ENCODE data around the gene ITGB3. TPM values are rescaled to one million over a fixed set of nuclear protein-coding genes. Genes with fewer than 3 reads are reported as not detected.

Gene ITGB3
- total and polyA plus RNA-seq, 9 of the 15 experiments (the other 6 are each of a cell fraction or from before 2014, with no cell fraction given) = 0.08 to 2.6 (median 0.62) TPM; not detected in 1

DNA sequence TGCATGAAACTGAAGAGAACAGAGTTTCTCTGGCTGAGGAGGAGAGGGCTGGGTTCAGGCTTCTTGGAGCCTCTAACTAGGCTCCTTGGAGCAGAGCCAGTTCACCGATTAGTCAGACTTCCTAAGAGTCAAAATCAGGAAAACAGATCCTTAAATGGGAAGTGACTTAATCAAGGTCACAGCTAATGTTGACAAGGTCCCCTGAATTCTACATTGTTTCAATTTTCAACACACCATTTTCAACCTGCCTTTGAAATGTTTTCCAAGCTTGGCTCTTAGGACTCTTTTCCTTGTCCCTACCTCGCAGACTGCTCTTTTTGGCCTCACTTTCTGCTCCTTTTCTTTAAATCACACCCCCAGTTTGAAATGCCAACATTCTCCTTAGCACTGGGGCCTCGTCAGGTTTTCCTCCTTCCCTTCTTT, 28.2 kb upstream of the ITGB3 start (continued):
- TF ChIP-seq ZNF232 (CRISPR knock-in tag; IDR thresholded peaks at IDR 0.05) (no peak), PPARD (CRISPR knock-in tag; IDR thresholded peaks at IDR 0.05) (no peak), NFIC (IDR thresholded peaks at IDR 0.05) (peak; percentile 80), FOSL1 (tag; conservative IDR thresholded peaks at IDR 0.05) (peak; percentile 82), ASH1L (IDR thresholded peaks at IDR 0.05; ENCODE audit: borderline replicate concordance, low read depth, partially characterized antibody) (no peak), NONO (IDR thresholded peaks at IDR 0.05; ENCODE audit: low read depth in 2 of 2, low read length in 1 of 2) (no peak), MYBL2 (IDR thresholded peaks at IDR 0.05; ENCODE audit: low read depth) (no peak), MYBL2 (CRISPR knock-in tag; IDR thresholded peaks at IDR 0.05; ENCODE audit: borderline replicate concordance) (no peak), MAFG (tag; conservative IDR thresholded peaks at IDR 0.05) (no peak), ZNF121 (CRISPR knock-in tag; conservative IDR thresholded peaks at IDR 0.05) (no peak), ZNF165 (CRISPR knock-in tag; IDR thresholded peaks at IDR 0.05; ENCODE audit: borderline replicate concordance) (no peak), SMAD2 (IDR thresholded peaks at IDR 0.05; ENCODE audit: low read depth, low read length) (no peak), ZNF584 (CRISPR knock-in tag; IDR thresholded peaks at IDR 0.05; ENCODE audit: low read depth) (no peak), MAFF (IDR thresholded peaks at IDR 0.05; ENCODE audit: low read length) (no peak)
- TF ChIP-seq, protein P1, sequence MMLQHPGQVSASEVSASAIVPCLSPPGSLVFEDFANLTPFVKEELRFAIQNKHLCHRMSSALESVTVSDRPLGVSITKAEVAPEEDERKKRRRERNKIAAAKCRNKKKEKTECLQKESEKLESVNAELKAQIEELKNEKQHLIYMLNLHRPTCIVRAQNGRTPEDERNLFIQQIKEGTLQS (IDR thresholded peaks at IDR 0.05) = peak; percentile 42; the same call in 1 of the 2 replicates
- TF ChIP-seq, protein P1 (CRISPR knock-in tag; conservative IDR thresholded peaks at IDR 0.05) = no peak
- TF ChIP-seq, protein P2, sequence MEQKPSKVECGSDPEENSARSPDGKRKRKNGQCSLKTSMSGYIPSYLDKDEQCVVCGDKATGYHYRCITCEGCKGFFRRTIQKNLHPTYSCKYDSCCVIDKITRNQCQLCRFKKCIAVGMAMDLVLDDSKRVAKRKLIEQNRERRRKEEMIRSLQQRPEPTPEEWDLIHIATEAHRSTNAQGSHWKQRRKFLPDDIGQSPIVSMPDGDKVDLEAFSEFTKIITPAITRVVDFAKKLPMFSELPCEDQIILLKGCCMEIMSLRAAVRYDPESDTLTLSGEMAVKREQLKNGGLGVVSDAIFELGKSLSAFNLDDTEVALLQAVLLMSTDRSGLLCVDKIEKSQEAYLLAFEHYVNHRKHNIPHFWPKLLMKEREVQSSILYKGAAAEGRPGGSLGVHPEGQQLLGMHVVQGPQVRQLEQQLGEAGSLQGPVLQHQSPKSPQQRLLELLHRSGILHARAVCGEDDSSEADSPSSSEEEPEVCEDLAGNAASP (IDR thresholded peaks at IDR 0.05) = no peak
- TF ChIP-seq, protein P3, sequence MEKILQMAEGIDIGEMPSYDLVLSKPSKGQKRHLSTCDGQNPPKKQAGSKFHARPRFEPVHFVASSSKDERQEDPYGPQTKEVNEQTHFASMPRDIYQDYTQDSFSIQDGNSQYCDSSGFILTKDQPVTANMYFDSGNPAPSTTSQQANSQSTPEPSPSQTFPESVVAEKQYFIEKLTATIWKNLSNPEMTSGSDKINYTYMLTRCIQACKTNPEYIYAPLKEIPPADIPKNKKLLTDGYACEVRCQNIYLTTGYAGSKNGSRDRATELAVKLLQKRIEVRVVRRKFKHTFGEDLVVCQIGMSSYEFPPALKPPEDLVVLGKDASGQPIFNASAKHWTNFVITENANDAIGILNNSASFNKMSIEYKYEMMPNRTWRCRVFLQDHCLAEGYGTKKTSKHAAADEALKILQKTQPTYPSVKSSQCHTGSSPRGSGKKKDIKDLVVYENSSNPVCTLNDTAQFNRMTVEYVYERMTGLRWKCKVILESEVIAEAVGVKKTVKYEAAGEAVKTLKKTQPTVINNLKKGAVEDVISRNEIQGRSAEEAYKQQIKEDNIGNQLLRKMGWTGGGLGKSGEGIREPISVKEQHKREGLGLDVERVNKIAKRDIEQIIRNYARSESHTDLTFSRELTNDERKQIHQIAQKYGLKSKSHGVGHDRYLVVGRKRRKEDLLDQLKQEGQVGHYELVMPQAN (IDR thresholded peaks at IDR 0.05; ENCODE audit: borderline replicate concordance) = no peak
- TF ChIP-seq, protein P4, sequence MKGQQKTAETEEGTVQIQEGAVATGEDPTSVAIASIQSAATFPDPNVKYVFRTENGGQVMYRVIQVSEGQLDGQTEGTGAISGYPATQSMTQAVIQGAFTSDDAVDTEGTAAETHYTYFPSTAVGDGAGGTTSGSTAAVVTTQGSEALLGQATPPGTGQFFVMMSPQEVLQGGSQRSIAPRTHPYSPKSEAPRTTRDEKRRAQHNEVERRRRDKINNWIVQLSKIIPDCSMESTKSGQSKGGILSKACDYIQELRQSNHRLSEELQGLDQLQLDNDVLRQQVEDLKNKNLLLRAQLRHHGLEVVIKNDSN (CRISPR knock-in tag; IDR thresholded peaks at IDR 0.05) = no peak
- TF ChIP-seq, protein P5, sequence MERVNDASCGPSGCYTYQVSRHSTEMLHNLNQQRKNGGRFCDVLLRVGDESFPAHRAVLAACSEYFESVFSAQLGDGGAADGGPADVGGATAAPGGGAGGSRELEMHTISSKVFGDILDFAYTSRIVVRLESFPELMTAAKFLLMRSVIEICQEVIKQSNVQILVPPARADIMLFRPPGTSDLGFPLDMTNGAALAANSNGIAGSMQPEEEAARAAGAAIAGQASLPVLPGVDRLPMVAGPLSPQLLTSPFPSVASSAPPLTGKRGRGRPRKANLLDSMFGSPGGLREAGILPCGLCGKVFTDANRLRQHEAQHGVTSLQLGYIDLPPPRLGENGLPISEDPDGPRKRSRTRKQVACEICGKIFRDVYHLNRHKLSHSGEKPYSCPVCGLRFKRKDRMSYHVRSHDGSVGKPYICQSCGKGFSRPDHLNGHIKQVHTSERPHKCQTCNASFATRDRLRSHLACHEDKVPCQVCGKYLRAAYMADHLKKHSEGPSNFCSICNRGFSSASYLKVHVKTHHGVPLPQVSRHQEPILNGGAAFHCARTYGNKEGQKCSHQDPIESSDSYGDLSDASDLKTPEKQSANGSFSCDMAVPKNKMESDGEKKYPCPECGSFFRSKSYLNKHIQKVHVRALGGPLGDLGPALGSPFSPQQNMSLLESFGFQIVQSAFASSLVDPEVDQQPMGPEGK (CRISPR knock-in tag; IDR thresholded peaks at IDR 0.05; ENCODE audit: borderline replicate concordance) = no peak
- TF ChIP-seq, protein P6, sequence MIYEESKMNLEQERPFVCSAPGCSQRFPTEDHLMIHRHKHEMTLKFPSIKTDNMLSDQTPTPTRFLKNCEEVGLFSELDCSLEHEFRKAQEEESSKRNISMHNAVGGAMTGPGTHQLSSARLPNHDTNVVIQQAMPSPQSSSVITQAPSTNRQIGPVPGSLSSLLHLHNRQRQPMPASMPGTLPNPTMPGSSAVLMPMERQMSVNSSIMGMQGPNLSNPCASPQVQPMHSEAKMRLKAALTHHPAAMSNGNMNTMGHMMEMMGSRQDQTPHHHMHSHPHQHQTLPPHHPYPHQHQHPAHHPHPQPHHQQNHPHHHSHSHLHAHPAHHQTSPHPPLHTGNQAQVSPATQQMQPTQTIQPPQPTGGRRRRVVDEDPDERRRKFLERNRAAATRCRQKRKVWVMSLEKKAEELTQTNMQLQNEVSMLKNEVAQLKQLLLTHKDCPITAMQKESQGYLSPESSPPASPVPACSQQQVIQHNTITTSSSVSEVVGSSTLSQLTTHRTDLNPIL (CRISPR knock-in tag; IDR thresholded peaks at IDR 0.05) = no peak
